ENCODE results near the gene BRSK2.
"Not testable (repeated sequence)": the region's sequence is repeated elsewhere in the genome, so short reads cannot be mapped to it uniquely, and the experiment has no call there.

BRSK2 gene

DNA sequence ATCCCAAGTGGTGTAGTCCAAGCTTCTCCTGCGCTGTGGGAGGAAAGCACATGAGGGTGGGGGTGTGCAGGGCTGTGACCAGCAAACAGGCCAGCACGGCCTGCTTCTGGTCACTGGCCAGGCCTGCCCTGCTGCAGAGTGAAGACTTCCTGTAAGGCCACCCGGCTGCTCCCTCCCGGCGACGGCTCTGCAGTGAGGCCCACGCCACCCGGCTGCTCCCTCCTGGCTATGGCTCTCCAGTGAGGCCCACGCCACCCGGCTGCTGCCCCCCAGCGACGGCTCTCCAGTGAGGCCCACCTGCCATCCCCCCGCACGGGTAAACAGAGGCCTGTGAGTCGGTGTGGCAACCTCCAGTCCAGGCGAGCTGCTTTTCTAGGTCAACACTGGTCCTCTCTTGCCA, 31.4 kb upstream of the BRSK2 start:
- H3K4me3 ChIP-seq (ENCODE audit: low read length), result no peak overlapping the region
- H3K27ac ChIP-seq (ENCODE audit: low read depth, low read length), result no peak overlapping the region
- H3K79me2 ChIP-seq (ENCODE audit: control insufficient read depth, insufficient read depth, low read length), result no peaks in the 10 kb centered on the region
- H3K4ac ChIP-seq (ENCODE audit: low read depth, low read length), result no peak overlapping the region
- H3K79me1 ChIP-seq (ENCODE audit: low read length), result no peaks in the 10 kb centered on the region
- no peak overlapping the region for H3K23ac ChIP-seq (ENCODE audit: low read length)
- no peak overlapping the region for H2AK5ac ChIP-seq (ENCODE audit: low read length)
- H2BK120ac ChIP-seq (ENCODE audit: low read depth, low read length), result no peak overlapping the region
- no peak overlapping the region for H3K18ac ChIP-seq (ENCODE audit: low read length)
- no peak overlapping the region for H2BK5ac ChIP-seq (ENCODE audit: low read length)
- no peaks in the 10 kb centered on the region for H3K36me3 ChIP-seq (ENCODE audit: control insufficient read depth, insufficient read depth, low read length)
- H4K5ac ChIP-seq (ENCODE audit: low read length), result no peak overlapping the region
- H3K9ac ChIP-seq (ENCODE audit: low read length), result no peak overlapping the region
- no peak for DNase-seq
- no peak overlapping the region for H3K56ac ChIP-seq (ENCODE audit: low read length)
- no peaks in the 10 kb centered on the region for H3K27me3 ChIP-seq (ENCODE audit: insufficient read depth, low read length, poor library complexity)
- H3K4me1 ChIP-seq (ENCODE audit: control insufficient read depth, low read depth, low read length), result no peaks in the 10 kb centered on the region
- no CpG with 5 or more reads among the region's 16 CpGs for WGBS (ENCODE audit: extremely low coverage, insufficient coverage, low lambda C conversion rate)
- H3K4me2 ChIP-seq (ENCODE audit: low read length), result no peak overlapping the region
- no peak overlapping the region for H4K8ac ChIP-seq (ENCODE audit: low read depth, low read length)
- no peak overlapping the region for H2BK15ac ChIP-seq (replicated peaks; ENCODE audit: low read depth)

- not testable (repeated sequence) for H3K23ac ChIP-seq (ENCODE audit: low read length); H3K36me3 ChIP-seq (ENCODE audit: control insufficient read depth, insufficient read depth, low read length); H3K4me3 ChIP-seq (ENCODE audit: low read length); H3K27me3 ChIP-seq (ENCODE audit: insufficient read depth, low read length, poor library complexity); H2BK15ac ChIP-seq (replicated peaks; ENCODE audit: low read depth); H3K79me1 ChIP-seq (ENCODE audit: low read length); H2BK5ac ChIP-seq (ENCODE audit: low read length); H3K4me2 ChIP-seq (ENCODE audit: low read length); H2AK5ac ChIP-seq (ENCODE audit: low read length); DNase-seq; H4K8ac ChIP-seq (ENCODE audit: low read depth, low read length); H3K27ac ChIP-seq (ENCODE audit: low read depth, low read length); H2BK120ac ChIP-seq (ENCODE audit: low read depth, low read length); H3K4ac ChIP-seq (ENCODE audit: low read depth, low read length); H3K4me1 ChIP-seq (ENCODE audit: control insufficient read depth, low read depth, low read length); H3K56ac ChIP-seq (ENCODE audit: low read length); H3K18ac ChIP-seq (ENCODE audit: low read length); H4K5ac ChIP-seq (ENCODE audit: low read length); H3K9ac ChIP-seq (ENCODE audit: low read length); H3K79me2 ChIP-seq (ENCODE audit: control insufficient read depth, insufficient read depth, low read length)
- no CpG with 5 or more reads among the region's 17 CpGs for WGBS (ENCODE audit: extremely low coverage, insufficient coverage, low lambda C conversion rate)
Observed at GRCh38 chr11:1358931-1359330, 30.8 kb upstream of the BRSK2 start.

- Histone ChIP-seq H3K27me3 (ENCODE audit: insufficient read depth, low read length, poor library complexity) (no peaks in the 10 kb centered on the region), H2BK120ac (ENCODE audit: low read depth, low read length) (no peak overlapping the region), H4K5ac (ENCODE audit: low read length) (no peak overlapping the region), H3K23ac (ENCODE audit: low read length) (no peak overlapping the region), H3K56ac (ENCODE audit: low read length) (no peak overlapping the region), H3K4ac (ENCODE audit: low read depth, low read length) (no peak overlapping the region), H2BK5ac (ENCODE audit: low read length) (no peak overlapping the region), H3K79me2 (ENCODE audit: control insufficient read depth, insufficient read depth, low read length) (no peaks in the 10 kb centered on the region), H3K4me3 (ENCODE audit: low read length) (no peak overlapping the region), H3K79me1 (ENCODE audit: low read length) (no peaks in the 10 kb centered on the region), H2AK5ac (ENCODE audit: low read length) (no peak overlapping the region), H3K9ac (ENCODE audit: low read length) (no peak overlapping the region), H3K36me3 (ENCODE audit: control insufficient read depth, insufficient read depth, low read length) (no peaks in the 10 kb centered on the region), H3K27ac (ENCODE audit: low read depth, low read length) (no peak overlapping the region), H2BK15ac (replicated peaks; ENCODE audit: low read depth) (no peak overlapping the region), H3K18ac (ENCODE audit: low read length) (no peak overlapping the region), H3K4me2 (ENCODE audit: low read length) (no peak overlapping the region), H3K4me1 (ENCODE audit: control insufficient read depth, low read depth, low read length) (no peaks in the 10 kb centered on the region), H4K8ac (ENCODE audit: low read depth, low read length) (no peak overlapping the region)
- WGBS (ENCODE audit: extremely low coverage, insufficient coverage, low lambda C conversion rate), result no CpG with 5 or more reads among the region's 16 CpGs
- no peak for DNase-seq
Observed at GRCh38 chr11:1359556-1359955, 30.2 kb upstream of the BRSK2 start.

DNA sequence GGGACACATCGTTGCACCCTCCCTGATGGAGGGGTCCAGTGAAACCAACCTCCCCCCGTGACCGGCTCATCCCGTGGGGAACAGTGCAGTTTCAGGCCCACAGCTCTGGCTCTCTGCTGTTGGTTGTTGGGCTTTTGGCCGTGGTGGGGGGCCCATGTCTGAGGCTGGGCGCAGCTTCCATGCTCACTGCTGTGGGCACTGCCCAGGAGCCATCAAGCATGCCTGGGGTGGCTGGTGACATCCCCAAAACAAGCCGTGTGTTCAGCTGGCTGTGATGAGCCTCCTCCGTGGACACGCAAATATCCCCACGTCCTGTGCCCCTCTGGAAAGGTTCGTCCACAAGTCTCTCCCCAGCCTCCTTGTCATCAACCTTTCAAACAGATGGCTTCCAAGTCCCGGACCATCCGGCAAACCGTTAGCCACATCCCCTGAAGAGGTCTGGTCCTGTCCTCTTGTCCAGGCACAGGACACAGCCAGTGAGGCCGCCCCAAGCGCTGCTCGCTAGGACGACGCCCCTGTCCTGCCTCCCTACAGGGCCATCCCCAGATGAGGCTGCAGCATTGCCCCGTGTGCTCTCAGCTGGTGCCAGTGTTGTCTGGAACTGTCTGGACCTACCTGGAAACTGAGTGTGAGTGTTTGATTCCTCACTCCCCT, 29.4 kb upstream of the BRSK2 start:
- no peak overlapping the region for H2BK120ac ChIP-seq (ENCODE audit: low read depth, low read length)
- H4K8ac ChIP-seq (ENCODE audit: low read depth, low read length), result no peak overlapping the region
- no CpG with 5 or more reads among the region's 20 CpGs for WGBS (ENCODE audit: extremely low coverage, insufficient coverage, low lambda C conversion rate)
- H3K36me3 ChIP-seq (ENCODE audit: control insufficient read depth, insufficient read depth, low read length), result no peaks in the 10 kb centered on the region
- H3K79me2 ChIP-seq (ENCODE audit: control insufficient read depth, insufficient read depth, low read length), result no peaks in the 10 kb centered on the region
- H2AK5ac ChIP-seq (ENCODE audit: low read length), result no peak overlapping the region
- no peaks in the 10 kb centered on the region for H3K4me1 ChIP-seq (ENCODE audit: control insufficient read depth, low read depth, low read length)
- no peak overlapping the region for H3K4ac ChIP-seq (ENCODE audit: low read depth, low read length)
- H3K4me3 ChIP-seq (ENCODE audit: low read length), result no peak overlapping the region
- H2BK5ac ChIP-seq (ENCODE audit: low read length), result no peak overlapping the region
- H3K4me2 ChIP-seq (ENCODE audit: low read length), result no peak overlapping the region
- no peak overlapping the region for H3K23ac ChIP-seq (ENCODE audit: low read length)
- H3K9ac ChIP-seq (ENCODE audit: low read length), result no peak overlapping the region
- no peaks in the 10 kb centered on the region for H3K79me1 ChIP-seq (ENCODE audit: low read length)
- no peaks in the 10 kb centered on the region for H3K27me3 ChIP-seq (ENCODE audit: insufficient read depth, low read length, poor library complexity)
- no peak overlapping the region for H2BK15ac ChIP-seq (replicated peaks; ENCODE audit: low read depth)
- no peak overlapping the region for H3K18ac ChIP-seq (ENCODE audit: low read length)
- H3K56ac ChIP-seq (ENCODE audit: low read length), result no peak overlapping the region
- no peak for DNase-seq
- no peak overlapping the region for H4K5ac ChIP-seq (ENCODE audit: low read length)
- no peak overlapping the region for H3K27ac ChIP-seq (ENCODE audit: low read depth, low read length)

GRCh38 chr11:1360835-1361357, 28.8 kb upstream of the BRSK2 start:
- H3K4me1 ChIP-seq (ENCODE audit: control insufficient read depth, low read depth, low read length), result no peaks in the 10 kb centered on the region
- no peaks in the 10 kb centered on the region for H3K36me3 ChIP-seq (ENCODE audit: control insufficient read depth, insufficient read depth, low read length)
- H3K4me3 ChIP-seq (ENCODE audit: low read length), result no peak overlapping the region
- no peak overlapping the region for H2BK5ac ChIP-seq (ENCODE audit: low read length)
- H3K79me1 ChIP-seq (ENCODE audit: low read length), result no peaks in the 10 kb centered on the region
- H2BK120ac ChIP-seq (ENCODE audit: low read depth, low read length), result no peak overlapping the region
- no peaks in the 10 kb centered on the region for H3K27me3 ChIP-seq (ENCODE audit: insufficient read depth, low read length, poor library complexity)
- H3K56ac ChIP-seq (ENCODE audit: low read length), result no peak overlapping the region
- H3K27ac ChIP-seq (ENCODE audit: low read depth, low read length), result no peak overlapping the region
- no CpG with 5 or more reads among the region's 16 CpGs for WGBS (ENCODE audit: extremely low coverage, insufficient coverage, low lambda C conversion rate)
- H3K9ac ChIP-seq (ENCODE audit: low read length), result no peak overlapping the region
- no peaks in the 10 kb centered on the region for H3K79me2 ChIP-seq (ENCODE audit: control insufficient read depth, insufficient read depth, low read length)
- no peak overlapping the region for H4K8ac ChIP-seq (ENCODE audit: low read depth, low read length)
- H3K4ac ChIP-seq (ENCODE audit: low read depth, low read length), result no peak overlapping the region
- no peak overlapping the region for H3K18ac ChIP-seq (ENCODE audit: low read length)
- no peak overlapping the region for H2AK5ac ChIP-seq (ENCODE audit: low read length)
- H2BK15ac ChIP-seq (replicated peaks; ENCODE audit: low read depth), result no peak overlapping the region
- DNase-seq, result no peak
- H4K5ac ChIP-seq (ENCODE audit: low read length), result no peak overlapping the region
- H3K23ac ChIP-seq (ENCODE audit: low read length), result no peak overlapping the region
- no peak overlapping the region for H3K4me2 ChIP-seq (ENCODE audit: low read length)

DNA sequence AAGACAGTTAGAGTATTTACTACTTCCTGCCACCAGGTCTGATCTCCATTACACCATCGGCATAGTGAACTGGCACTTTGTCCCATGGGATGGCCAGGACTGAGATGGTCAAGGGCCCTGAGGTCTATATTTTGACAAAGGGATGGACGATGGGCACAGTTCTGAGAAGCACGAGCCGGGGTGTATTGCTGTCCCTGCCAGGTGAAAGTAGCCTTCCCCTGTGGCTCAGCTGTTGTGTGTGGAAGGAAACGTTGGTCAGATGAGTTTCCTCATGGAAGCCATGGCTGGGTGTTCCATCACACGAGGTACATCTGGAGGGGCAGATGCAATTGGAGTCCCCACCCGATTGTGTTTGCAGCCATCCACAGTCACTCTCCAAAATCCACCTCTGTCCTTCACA, 27.9 kb upstream of the BRSK2 start:
- H3K56ac ChIP-seq (ENCODE audit: low read length), result no peak overlapping the region
- H3K4me3 ChIP-seq (ENCODE audit: low read length), result no peak overlapping the region
- H4K5ac ChIP-seq (ENCODE audit: low read length), result no peak overlapping the region
- no peak for DNase-seq
- H3K4me1 ChIP-seq (ENCODE audit: control insufficient read depth, low read depth, low read length), result no peaks in the 10 kb centered on the region
- no peak overlapping the region for H3K27ac ChIP-seq (ENCODE audit: low read depth, low read length)
- no peaks in the 10 kb centered on the region for H3K36me3 ChIP-seq (ENCODE audit: control insufficient read depth, insufficient read depth, low read length)
- no peak overlapping the region for H4K8ac ChIP-seq (ENCODE audit: low read depth, low read length)
- no peak overlapping the region for H3K4me2 ChIP-seq (ENCODE audit: low read length)
- no peak overlapping the region for H3K9ac ChIP-seq (ENCODE audit: low read length)
- no peaks in the 10 kb centered on the region for H3K79me2 ChIP-seq (ENCODE audit: control insufficient read depth, insufficient read depth, low read length)
- no peak overlapping the region for H3K4ac ChIP-seq (ENCODE audit: low read depth, low read length)
- no CpG with 5 or more reads among the region's 7 CpGs for WGBS (ENCODE audit: extremely low coverage, insufficient coverage, low lambda C conversion rate)
- H3K23ac ChIP-seq (ENCODE audit: low read length), result no peak overlapping the region
- H2BK5ac ChIP-seq (ENCODE audit: low read length), result no peak overlapping the region
- H3K27me3 ChIP-seq (ENCODE audit: insufficient read depth, low read length, poor library complexity), result no peaks in the 10 kb centered on the region
- no peaks in the 10 kb centered on the region for H3K79me1 ChIP-seq (ENCODE audit: low read length)
- H2BK15ac ChIP-seq (replicated peaks; ENCODE audit: low read depth), result no peak overlapping the region
- H2AK5ac ChIP-seq (ENCODE audit: low read length), result no peak overlapping the region
- H2BK120ac ChIP-seq (ENCODE audit: low read depth, low read length), result no peak overlapping the region
- H3K18ac ChIP-seq (ENCODE audit: low read length), result no peak overlapping the region

All from mesendoderm (in vitro differentiated cells).